DND-41 (cell line): Measurements from ENCODE around the gene DLG2.

Experiments
- EZH2 ChIP-seq: IDR thresholded peaks from 3 replicates; pipeline ENCODE4 v1.6.1; 2012; ENCODE audit warnings: borderline replicate concordance, low read depth, mild to moderate bottlenecking, moderate library complexity, low read length, inconsistent platforms; ENCODE audit not compliant: severe bottlenecking
- TF ChIP-seq, protein P1 (sequence below): IDR thresholded peaks from 2 replicates; pipeline ENCODE4 v1.5.1; 2012; ENCODE audit warnings: borderline replicate concordance, low read length, moderate library complexity, mild to moderate bottlenecking; ENCODE audit not compliant: poor library complexity, severe bottlenecking; ENCODE audit errors: extremely low read depth

DNA sequence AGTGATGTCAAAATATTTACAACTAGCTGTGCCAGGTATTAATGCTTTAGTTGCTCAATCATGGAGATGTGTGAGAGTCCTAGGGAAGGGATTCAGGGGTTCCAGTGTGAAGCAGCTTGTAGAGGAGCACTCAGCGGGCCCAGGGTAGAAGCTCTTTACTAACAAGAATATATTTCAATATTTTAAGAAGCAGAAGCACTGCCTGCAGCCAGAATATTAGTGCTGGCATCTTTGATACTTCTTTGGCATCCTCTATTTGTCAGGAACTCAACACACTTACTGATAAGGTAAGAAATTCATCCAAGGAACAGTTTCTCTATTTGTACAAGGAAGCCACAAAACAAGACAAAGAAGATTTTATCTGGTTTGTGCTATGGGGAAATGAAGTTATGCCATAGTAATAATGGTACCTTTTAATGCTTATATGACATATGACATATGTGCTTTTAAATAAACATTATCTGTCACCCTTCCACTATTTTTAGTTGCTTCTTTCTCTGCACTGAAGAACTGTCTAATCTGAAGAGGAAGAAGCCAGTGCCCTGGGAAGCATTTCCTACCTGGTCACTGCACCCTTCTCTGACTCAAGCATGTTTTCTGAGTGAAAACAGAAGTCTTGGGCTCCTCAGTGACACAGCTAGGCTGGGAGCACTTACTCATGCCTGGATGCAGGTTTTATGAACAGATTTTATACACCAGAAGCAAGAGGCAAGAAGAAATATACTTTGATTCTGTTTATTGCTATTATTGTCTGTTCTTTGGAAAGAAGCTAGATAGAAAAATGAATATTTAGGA is 1952.8 kb downstream of the DLG2 start:
- TF ChIP-seq, protein P1, sequence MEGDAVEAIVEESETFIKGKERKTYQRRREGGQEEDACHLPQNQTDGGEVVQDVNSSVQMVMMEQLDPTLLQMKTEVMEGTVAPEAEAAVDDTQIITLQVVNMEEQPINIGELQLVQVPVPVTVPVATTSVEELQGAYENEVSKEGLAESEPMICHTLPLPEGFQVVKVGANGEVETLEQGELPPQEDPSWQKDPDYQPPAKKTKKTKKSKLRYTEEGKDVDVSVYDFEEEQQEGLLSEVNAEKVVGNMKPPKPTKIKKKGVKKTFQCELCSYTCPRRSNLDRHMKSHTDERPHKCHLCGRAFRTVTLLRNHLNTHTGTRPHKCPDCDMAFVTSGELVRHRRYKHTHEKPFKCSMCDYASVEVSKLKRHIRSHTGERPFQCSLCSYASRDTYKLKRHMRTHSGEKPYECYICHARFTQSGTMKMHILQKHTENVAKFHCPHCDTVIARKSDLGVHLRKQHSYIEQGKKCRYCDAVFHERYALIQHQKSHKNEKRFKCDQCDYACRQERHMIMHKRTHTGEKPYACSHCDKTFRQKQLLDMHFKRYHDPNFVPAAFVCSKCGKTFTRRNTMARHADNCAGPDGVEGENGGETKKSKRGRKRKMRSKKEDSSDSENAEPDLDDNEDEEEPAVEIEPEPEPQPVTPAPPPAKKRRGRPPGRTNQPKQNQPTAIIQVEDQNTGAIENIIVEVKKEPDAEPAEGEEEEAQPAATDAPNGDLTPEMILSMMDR = no peak
- TF ChIP-seq EZH2 = no peak
